Endodermal cell (in vitro differentiated cells): ENCODE data around the gene VAMP4. TPM values are rescaled to one million over a fixed set of nuclear protein-coding genes. Genes with fewer than 3 reads are reported as not detected.

Source experiments
- DNase-seq: peaks from one replicate; pipeline ENCODE4 v3.0.0-alpha.2; 2017
- H3K27ac ChIP-seq: 2 replicates; pipeline ENCODE4 v1.5.1; 2013; ENCODE audit warnings: mild to moderate bottlenecking, low read depth, low read length, moderate library complexity
- H3K27me3 ChIP-seq: 2 replicates; pipeline ENCODE4 v1.6.1; 2013; ENCODE audit warnings: mild to moderate bottlenecking, low read length, moderate library complexity; ENCODE audit not compliant: insufficient read depth, control insufficient read depth, poor library complexity, severe bottlenecking
- H3K36me3 ChIP-seq: 2 replicates; pipeline ENCODE4 v1.7.0; 2013; ENCODE audit warnings: mild to moderate bottlenecking, low read length, moderate library complexity; ENCODE audit not compliant: control insufficient read depth, insufficient read depth
- H3K4me1 ChIP-seq: one replicate; pipeline ENCODE4 v1.7.0; 2013; ENCODE audit warnings: low read length; ENCODE audit not compliant: control insufficient read depth, insufficient read depth
- H3K4me3 ChIP-seq: 2 replicates; pipeline ENCODE4 v1.5.1; 2013; ENCODE audit warnings: mild to moderate bottlenecking, low read length, moderate library complexity
- H3K9ac ChIP-seq: 2 replicates; pipeline ENCODE4 v1.6.1; 2013; ENCODE audit warnings: mild to moderate bottlenecking, low read length, moderate library complexity; ENCODE audit not compliant: poor library complexity, severe bottlenecking; ENCODE audit errors: extremely low read depth
- H3K9me3 ChIP-seq: 2 replicates; pipeline ENCODE4 v1.6.1; 2013; ENCODE audit warnings: mild to moderate bottlenecking, low read length, moderate library complexity; ENCODE audit not compliant: control insufficient read depth
- H3K27ac Mint-ChIP-seq: 2 replicates; pipeline ENCODE4 v1.8.0; 2020; ENCODE audit warnings: mixed read lengths
- H3K27me3 Mint-ChIP-seq: 2 replicates; pipeline ENCODE4 v1.8.0; 2021; ENCODE audit warnings: mild to moderate bottlenecking, mixed read lengths; ENCODE audit not compliant: insufficient read depth
- H3K36me3 Mint-ChIP-seq: 2 replicates; pipeline ENCODE4 v1.8.0; 2020; ENCODE audit warnings: low read depth, mixed read lengths
- H3K4me1 Mint-ChIP-seq: 2 replicates; pipeline ENCODE4 v1.8.0; 2020; ENCODE audit warnings: mixed read lengths
- H3K4me3 Mint-ChIP-seq: 2 replicates; pipeline ENCODE4 v1.8.0; 2020; ENCODE audit warnings: mild to moderate bottlenecking, moderate library complexity, mixed read lengths
- H3K9me3 Mint-ChIP-seq: 2 replicates; pipeline ENCODE4 v1.8.0; 2020; ENCODE audit warnings: mild to moderate bottlenecking, mixed read lengths
- CTCF ChIP-seq: fragments of 200-600 bp; sonication (generic); conservative IDR thresholded peaks from 2 replicates; pipeline ENCODE4 v1.5.0; 2021; ENCODE audit warnings: antibody characterized with exemption, mild to moderate bottlenecking
- WGBS, 2 experiments: methylation state at CpG; one replicate each; pipeline versions ENCODE4 v1.1.5 to v1.1.7; 2013; ENCODE audit warnings: missing lambda C conversion rate in 2 of 2, mixed read lengths in 1 of 2; ENCODE audit not compliant: insufficient coverage in 1 of 2, insufficient read length in 1 of 2; 5-methylcytosine and 5-hydroxymethylcytosine counted together
- total RNA-seq, 2 donors: library from RNA; stranded (reverse); fragmentation: NEBNext Ultra II Directional in 1 of 2; extraction: Animal tissue kit (Norgen Biotek cat#: 25700) in 1 of 2; gene quantifications; 2 replicates in 1 of 2; 3 replicates in 1 of 2; pipeline ENCODE4 v1.2.1, GENCODE V29; 2021

The VAMP4 gene
- total RNA-seq, 2 donors from 2014 or later, result 6.2 to 6.9 TPM

- Histone ChIP-seq H3K4me3 (no peak overlapping the region), H3K9me3 (no peaks in the 10 kb centered on the region), H3K36me3 (no peaks in the 10 kb centered on the region), H3K9ac (no peak overlapping the region), H3K4me1 (peaks cover 5% of the 10 kb centered on the region), H3K27me3 (peaks cover 29% of the 10 kb centered on the region), H3K27ac (no peak overlapping the region)
- TF ChIP-seq CTCF, result no peak
- Mint-ChIP-seq H3K27ac (no peak overlapping the region), H3K9me3 (no peaks in the 10 kb centered on the region), H3K27me3 (peaks cover 74% of the 10 kb centered on the region), H3K4me3 (no peak overlapping the region), H3K36me3 (no peaks in the 10 kb centered on the region), H3K4me1 (peaks cover 10% of the 10 kb centered on the region)
- DNase-seq, result no peak
- 92 to 98% methylated on average over 2 to 4 of the region's 4 CpGs for WGBS, 2 experiments
Measured at GRCh38 chr1:171666114-171666769, 75.6 kb downstream of the VAMP4 start.

- Histone ChIP-seq H3K4me1 (peaks cover 5% of the 10 kb centered on the region), H3K27ac (no peak overlapping the region), H3K4me3 (peak overlapping the region; percentile 51), H3K9ac (no peak overlapping the region), H3K9me3 (no peaks in the 10 kb centered on the region), H3K36me3 (no peaks in the 10 kb centered on the region), H3K27me3 (peaks cover 29% of the 10 kb centered on the region)
- no peak overlapping the region for H3K4me3 Mint-ChIP-seq
- no peaks in the 10 kb centered on the region for H3K9me3 Mint-ChIP-seq
- no peaks in the 10 kb centered on the region for H3K36me3 Mint-ChIP-seq
- peaks cover 75% of the 10 kb centered on the region for H3K27me3 Mint-ChIP-seq
- no peak overlapping the region for H3K27ac Mint-ChIP-seq
- peaks cover 10% of the 10 kb centered on the region for H3K4me1 Mint-ChIP-seq
- no peak for DNase-seq
- no peak for TF ChIP-seq CTCF
Measured at GRCh38 chr1:171664976-171665375, 76.9 kb downstream of the VAMP4 start.

GRCh38 chr1:171663854-171664575 lies 77.8 kb downstream of the VAMP4 start:
- H3K27me3 Mint-ChIP-seq, result peaks cover 72% of the 10 kb centered on the region
- no peak overlapping the region for H3K27ac ChIP-seq

More at GRCh38 chr1:171663854-171664575, 77.8 kb downstream of the VAMP4 start:
- no peaks in the 10 kb centered on the region for H3K9me3 ChIP-seq
- Mint-ChIP-seq H3K27ac (no peak overlapping the region), H3K36me3 (no peaks in the 10 kb centered on the region), H3K4me1 (peaks cover 10% of the 10 kb centered on the region), H3K4me3 (no peak overlapping the region), H3K9me3 (no peaks in the 10 kb centered on the region)
- H3K4me1 ChIP-seq, result peaks cover 5% of the 10 kb centered on the region
- 79 to 88% methylated on average over 3 to 4 of the region's 4 CpGs for WGBS, 2 experiments
- DNase-seq, result peak; percentile 8
- no peak for TF ChIP-seq CTCF
- no peak overlapping the region for H3K4me3 ChIP-seq
- H3K9ac ChIP-seq, result no peak overlapping the region
- H3K27me3 ChIP-seq, result peaks cover 29% of the 10 kb centered on the region
- no peaks in the 10 kb centered on the region for H3K36me3 ChIP-seq
